H1 (cell line): Measurements from ENCODE around the gene KCNK4.

ENCODE experiments used
- ASH2L ChIP-seq: fragments of 200-600, 300-600 bp; sonication (generic); IDR thresholded peaks from one replicate; pipeline ENCODE4 v1.7.1; 2017; ENCODE audit warnings: low read length
- BRCA1 ChIP-seq: IDR thresholded peaks from 2 replicates; pipeline ENCODE4 v1.6.1; 2012; ENCODE audit warnings: low read depth, low read length, improper control_type of control experiment
- CHD2 ChIP-seq: IDR thresholded peaks from 2 replicates; pipeline ENCODE4 v1.6.1; 2012; ENCODE audit warnings: low read length, improper control_type of control experiment
- CTCF ChIP-seq, 3 experiments: IDR thresholded peaks; 1 replicate in 2 of 3; 2 replicates in 1 of 3; pipeline versions ENCODE4 v1.5.1 to v1.6.1; 2011; ENCODE audit warnings: low read length in 3 of 3, mild to moderate bottlenecking in 3 of 3, inconsistent platforms in 2 of 3, low read depth in 1 of 3, moderate library complexity in 1 of 3; ENCODE audit not compliant: insufficient read depth in 1 of 3; ENCODE audit errors: control extremely low read depth in 1 of 3
- EP300 ChIP-seq, 2 experiments: IDR thresholded peaks; 1 replicate in 1 of 2; 2 replicates in 1 of 2; pipeline ENCODE4 v1.6.1; 2011 to 2012; ENCODE audit warnings: low read depth in 2 of 2, low read length in 2 of 2, mild to moderate bottlenecking in 2 of 2, borderline replicate concordance in 1 of 2, inconsistent platforms in 1 of 2, moderate library complexity in 1 of 2
- EZH2 ChIP-seq: fragments of 200-600 bp; sonication (generic); IDR thresholded peaks from 2 replicates; pipeline ENCODE4 v1.7.1; 2012; ENCODE audit warnings: low read depth, mild to moderate bottlenecking, moderate library complexity, low read length, inconsistent platforms; ENCODE audit not compliant: severe bottlenecking
- KDM1A ChIP-seq: fragments of 200-600, 300-600 bp; sonication (generic); IDR thresholded peaks from 2 replicates; pipeline ENCODE4 v1.7.1; 2016; ENCODE audit warnings: mild to moderate bottlenecking, low read length, borderline replicate concordance
- POLR2A ChIP-seq, 2 experiments: IDR thresholded peaks; 1 replicate in 1 of 2; 2 replicates in 1 of 2; pipeline ENCODE4 v1.6.1; 2011; ENCODE audit warnings: low read depth in 2 of 2, low read length in 2 of 2, mild to moderate bottlenecking in 2 of 2; ENCODE audit errors: control extremely low read depth in 1 of 2
- RBBP5 ChIP-seq: IDR thresholded peaks from 2 replicates; pipeline ENCODE4 v1.7.1; 2012; ENCODE audit warnings: low read depth, mild to moderate bottlenecking, inconsistent platforms, low read length, moderate library complexity, borderline replicate concordance
- RFX5 ChIP-seq: IDR thresholded peaks from 2 replicates; pipeline ENCODE4 v1.6.1; 2011; ENCODE audit warnings: low read depth, low read length, improper control_type of control experiment, borderline replicate concordance
- SIX5 ChIP-seq: IDR thresholded peaks from 2 replicates; pipeline ENCODE4 v1.6.1; 2011; ENCODE audit warnings: mild to moderate bottlenecking, low read depth, low read length
- SP1 ChIP-seq: IDR thresholded peaks from 2 replicates; pipeline ENCODE4 v1.6.1; 2011; ENCODE audit warnings: low read depth, low read length
- TAF1 ChIP-seq: IDR thresholded peaks from 2 replicates; pipeline ENCODE4 v1.6.1; 2011; ENCODE audit warnings: mild to moderate bottlenecking, low read depth, low read length
- USF2 ChIP-seq: IDR thresholded peaks from 2 replicates; pipeline ENCODE4 v1.6.1; 2011; ENCODE audit warnings: low read length, improper control_type of control experiment

- TF ChIP-seq RBBP5: no peak
- TF ChIP-seq CTCF (IDR thresholded peaks at IDR 0.05; ENCODE audit: control extremely low read depth in 1 of 3, insufficient read depth in 1 of 3, low read depth in 1 of 3, low read length in 3 of 3): no peak
- no peak for TF ChIP-seq KDM1A
- no peak for TF ChIP-seq BRCA1
- no peak for TF ChIP-seq RFX5
- TF ChIP-seq POLR2A (IDR thresholded peaks at IDR 0.05; ENCODE audit: control extremely low read depth in 1 of 2, low read depth in 2 of 2, low read length in 2 of 2): no peak
- TF ChIP-seq TAF1: no peak
- no peak for TF ChIP-seq ASH2L
- TF ChIP-seq USF2: no peak
- TF ChIP-seq SP1: no peak
- TF ChIP-seq EP300 (IDR thresholded peaks at IDR 0.05; ENCODE audit: borderline replicate concordance in 1 of 2, low read depth in 2 of 2, low read length in 2 of 2): no peak
- no peak for TF ChIP-seq EZH2
- no peak for TF ChIP-seq CHD2
- TF ChIP-seq SIX5: no peak
Observed at GRCh38 chr11:64264371-64264852, 26.7 kb upstream of the KCNK4 start.
